Naive thymus-derived CD4-positive, alpha-beta T cell (primary cell): ENCODE results near the gene MRPL43. TPM values are rescaled to one million over a fixed set of nuclear protein-coding genes. Genes with fewer than 3 reads are reported as not detected.
A peak's percentile ranks its signal among the peaks of the same experiment; 100 is the strongest.

Experiments
- ATAC-seq: fragments of 150-1000 bp; cut with Tn5 transposase; 2 replicates; pipeline ENCODE4 v1.10.0; 2021; ENCODE audit warnings: mild to moderate bottlenecking, moderate library complexity
- CTCF ChIA-PET: fragments of 350-600 bp; sonication (Branson Sonifier 250); formaldehyde crosslinking; loops from one replicate; lab custom pipeline; 2021; ENCODE audit warnings: antibody characterized with exemption; lab: Charles Lee
- POLR2A ChIA-PET: fragments of 350-600 bp; sonication (Branson Sonifier 250); formaldehyde crosslinking; loops from one replicate; lab custom pipeline; 2021; ENCODE audit warnings: antibody characterized with exemption, inconsistent platforms; lab: Charles Lee
- DNase-seq, 9 donors: peaks; one replicate each; pipeline versions ENCODE4 v3.0.0 to v3.0.0-alpha.2; 2020 to 2022; ENCODE audit warnings: mixed read lengths in 1 of 9
- H3K27ac ChIP-seq: one replicate; pipeline ENCODE4 v1.7.0; 2013; ENCODE audit warnings: mild to moderate bottlenecking, low read depth, low read length, moderate library complexity
- H3K27me3 ChIP-seq, 2 donors: one replicate each; pipeline ENCODE4 v1.7.0; 2013; ENCODE audit warnings: low read length in 2 of 2, mild to moderate bottlenecking in 2 of 2, moderate library complexity in 2 of 2; ENCODE audit not compliant: control insufficient read depth in 2 of 2, insufficient read depth in 2 of 2
- H3K36me3 ChIP-seq, 3 experiments: 1 replicate in 2 of 3; 2 replicates in 1 of 3; pipeline ENCODE4 v1.7.0; 2013; ENCODE audit warnings: low read length in 3 of 3, mild to moderate bottlenecking in 3 of 3, moderate library complexity in 1 of 3; ENCODE audit not compliant: insufficient read depth in 3 of 3, control insufficient read depth in 2 of 3
- H3K4me1 ChIP-seq, 2 donors: one replicate each; pipeline ENCODE4 v1.7.0; 2013; ENCODE audit warnings: low read length in 2 of 2, mild to moderate bottlenecking in 2 of 2, moderate library complexity in 1 of 2; ENCODE audit not compliant: control insufficient read depth in 2 of 2, insufficient read depth in 2 of 2
- H3K4me3 ChIP-seq: 2 replicates; pipeline ENCODE4 v1.7.0; 2013; ENCODE audit warnings: mild to moderate bottlenecking, low read length
- H3K9me3 ChIP-seq, 3 experiments: 1 replicate in 2 of 3; 2 replicates in 1 of 3; pipeline ENCODE4 v1.7.0; 2013; ENCODE audit warnings: low read length in 3 of 3; ENCODE audit not compliant: control insufficient read depth in 2 of 3
- H3K27ac Mint-ChIP-seq, 9 donors: one replicate each; pipeline ENCODE4 v1.8.0; 2020 to 2022; ENCODE audit warnings: mixed read lengths in 9 of 9, mild to moderate bottlenecking in 8 of 9, moderate library complexity in 5 of 9, inconsistent platforms in 2 of 9
- H3K27me3 Mint-ChIP-seq, 5 donors: one replicate each; pipeline ENCODE4 v1.8.0; 2021 to 2022; ENCODE audit warnings: mixed read lengths in 5 of 5, mild to moderate bottlenecking in 1 of 5
- H3K36me3 Mint-ChIP-seq, 5 donors: one replicate each; pipeline ENCODE4 v1.8.0; 2020 to 2022; ENCODE audit warnings: mixed read lengths in 5 of 5, mild to moderate bottlenecking in 3 of 5, inconsistent platforms in 1 of 5
- H3K4me1 Mint-ChIP-seq, 7 donors: one replicate each; pipeline ENCODE4 v1.8.0; 2020 to 2022; ENCODE audit warnings: mixed read lengths in 7 of 7, mild to moderate bottlenecking in 3 of 7, inconsistent platforms in 1 of 7
- H3K4me3 Mint-ChIP-seq, 10 donors: one replicate each; pipeline ENCODE4 v1.8.0; 2020 to 2022; ENCODE audit warnings: mild to moderate bottlenecking in 10 of 10, mixed read lengths in 10 of 10, moderate library complexity in 6 of 10, inconsistent platforms in 2 of 10
- H3K9me3 Mint-ChIP-seq, 11 donors: one replicate each; pipeline ENCODE4 v1.8.0; 2020 to 2022; ENCODE audit warnings: mixed read lengths in 11 of 11, mild to moderate bottlenecking in 4 of 11, inconsistent platforms in 1 of 11, moderate library complexity in 1 of 11
- intact Hi-C, 2 donors: fragments of 100-400 bp; cut with micrococcal nuclease; formaldehyde crosslinking; loops; one replicate each; pipeline ENCODE4 v1.15.1; 2023
- polyA plus RNA-seq, 2 donors: library from polyadenylated mRNA; unstranded; fragments of 300-500 nt; fragmentation: Illumina TruSeq; gene quantifications; one replicate each; pipeline ENCODE4 v1.2.3, GENCODE V29; 2021
- total RNA-seq, 6 experiments: library from RNA in 5 of 6; stranded (reverse) in 5 of 6; gene quantifications; 1 replicate in 5 of 6; 2 replicates in 1 of 6; pipeline ENCODE4 v1.2.3 and lab custom pipeline; 2021 to 2026

The MRPL43 gene
- total and polyA plus RNA-seq, 7 experiments from 2014 or later = 35.8 to 149 (median 68.3) TPM

- intact Hi-C loops = loop anchor here in 1 of 2 donors (2.0 to 10.0 kb wide), 2 partner anchors 271 to 345 kb away; partner anchors contain the start of gene PAX2
- H3K4me1 Mint-ChIP-seq = peaks cover 9 to 28% (median 20%) of the 10 kb centered on the region in 7 donors
- ATAC-seq (no peak), DNase-seq (no peak)
- no peaks in the 10 kb centered on the region for H3K36me3 ChIP-seq
- H3K27ac Mint-ChIP-seq = no peak overlapping the region
- H3K4me3 Mint-ChIP-seq = no peak overlapping the region
- H3K27me3 Mint-ChIP-seq = peaks cover 37 to 52% (median 46%) of the 10 kb centered on the region in 5 donors
- POLR2A ChIA-PET = interaction anchor here (1.5 kb wide), 1 partner anchor 18 kb away, joined by 5 read pairs; no protein-coding TSS in a partner anchor
- peaks cover 0 to 5% of the 10 kb centered on the region in 2 donors for H3K4me1 ChIP-seq
- CTCF ChIA-PET = interaction anchor here (0.9 to 4.2 kb wide), 6 partner anchors 16 to 455 kb away, joined by 3 to 56 read pairs (median 4); partner anchors contain the start of gene LZTS2
- peaks cover 0 to 2% of the 10 kb centered on the region in 2 donors for H3K27me3 ChIP-seq
- no peaks in the 10 kb centered on the region for H3K9me3 Mint-ChIP-seq
- H3K4me3 ChIP-seq = no peak overlapping the region
- H3K27ac ChIP-seq = no peak overlapping the region
- H3K9me3 ChIP-seq = no peaks in the 10 kb centered on the region
- no peaks in the 10 kb centered on the region for H3K36me3 Mint-ChIP-seq
These were observed 28.3 kb upstream of the MRPL43 start for GRCh38 chr10:101015582-101015973.

GRCh38 chr10:101014966-101015581 lies 27.8 kb upstream of the MRPL43 start:
- ATAC-seq = no peak
- Mint-ChIP-seq H3K4me1 (peaks cover 9 to 28% (median 20%) of the 10 kb centered on the region in 7 donors), H3K27ac (no peak overlapping the region), H3K36me3 (no peaks in the 10 kb centered on the region), H3K27me3 (peaks cover 37 to 52% (median 42%) of the 10 kb centered on the region in 5 donors), H3K9me3 (no peaks in the 10 kb centered on the region), H3K4me3 (no peak overlapping the region)
- DNase-seq = no peak
- H3K27me3 ChIP-seq = peaks cover 0 to 2% of the 10 kb centered on the region in 2 donors
- no peak overlapping the region for H3K27ac ChIP-seq
- intact Hi-C loops = loop anchor here (1.0 to 10.0 kb wide), 7 partner anchors 16 to 453 kb away; partner anchors contain the start of genes LZTS2 (in 2 of the 2), PDZD7 (in 2 of the 2), SFXN3 (in 2 of the 2) and PAX2 (in 1 of the 2)
- H3K36me3 ChIP-seq = no peaks in the 10 kb centered on the region
- ChIA-PET CTCF (interaction anchor here (0.5 to 4.2 kb wide), 19 partner anchors 10 to 466 kb away, joined by 3 to 56 read pairs (median 3); partner anchors contain the start of genes LZTS2, MRPL43, PDZD7 and SFXN3), POLR2A (interaction anchor here (0.9 to 1.5 kb wide), 3 partner anchors 16 to 18 kb away, joined by 3 to 9 read pairs (median 5); partner anchors contain the start of gene LZTS2)
- H3K4me1 ChIP-seq = peaks cover 0 to 5% of the 10 kb centered on the region in 2 donors
- no peaks in the 10 kb centered on the region for H3K9me3 ChIP-seq
- no peak overlapping the region for H3K4me3 ChIP-seq

- intact Hi-C loops = loop anchor here (1.0 to 10.0 kb wide), 7 partner anchors 15 to 452 kb away; partner anchors contain the start of genes LZTS2 (in 2 of the 2), PDZD7 (in 2 of the 2), SFXN3 (in 2 of the 2) and PAX2 (in 1 of the 2)
- H3K27me3 ChIP-seq = peaks cover 0 to 2% of the 10 kb centered on the region in 2 donors
These were observed 27.1 kb upstream of the MRPL43 start for GRCh38 chr10:101014230-101014884.

GRCh38 chr10:101013365-101013825 lies 26.1 kb upstream of the MRPL43 start:
- ChIA-PET POLR2A (no interaction called here), CTCF (interaction anchor here (0.7 to 4.2 kb wide), 6 partner anchors 9 to 644 kb away, joined by 4 to 56 read pairs (median 8); partner anchors contain the start of genes LZTS2, PDZD7 and SFXN3)
- DNase-seq (no peak), ATAC-seq (no peak)
- H3K27ac ChIP-seq = no peak overlapping the region
- H3K27me3 Mint-ChIP-seq = peaks cover 28 to 43% (median 36%) of the 10 kb centered on the region in 5 donors
- intact Hi-C loops = loop anchor here (2.0 to 10.0 kb wide), 4 partner anchors 45 to 451 kb away; partner anchors contain the start of genes PAX2 (in 1 of the 2) and SEMA4G (in 1 of the 2)
- peaks cover 0 to 2% of the 10 kb centered on the region in 2 donors for H3K27me3 ChIP-seq
- H3K4me3 ChIP-seq = no peak overlapping the region
- H3K9me3 ChIP-seq = no peaks in the 10 kb centered on the region
- peaks cover 9 to 21% (median 17%) of the 10 kb centered on the region in 7 donors for H3K4me1 Mint-ChIP-seq
- H3K36me3 ChIP-seq = no peaks in the 10 kb centered on the region
- H3K9me3 Mint-ChIP-seq = no peaks in the 10 kb centered on the region
- peak overlapping the region in 3 of 9 donors; percentile 8 to 75 (median 41) for H3K27ac Mint-ChIP-seq
- H3K36me3 Mint-ChIP-seq = no peaks in the 10 kb centered on the region
- peak overlapping the region in 1 of 10 donors; percentile 24 for H3K4me3 Mint-ChIP-seq
- peaks cover 0 to 5% of the 10 kb centered on the region in 2 donors for H3K4me1 ChIP-seq

More at GRCh38 chr10:101014230-101014884, 27.1 kb upstream of the MRPL43 start:
- no peak overlapping the region for H3K4me3 ChIP-seq
- POLR2A ChIA-PET = interaction anchor here (0.6 to 1.0 kb wide), 3 partner anchors 15 to 18 kb away, joined by 3 to 9 read pairs (median 3); partner anchors contain the start of gene LZTS2
- peaks cover 0 to 5% of the 10 kb centered on the region in 2 donors for H3K4me1 ChIP-seq
- Mint-ChIP-seq H3K36me3 (no peaks in the 10 kb centered on the region), H3K27ac (peak overlapping the region in 4 of 9 donors; percentile 21 to 85 (median 31)), H3K4me1 (peaks cover 9 to 25% (median 17%) of the 10 kb centered on the region in 7 donors), H3K27me3 (peaks cover 34 to 48% (median 38%) of the 10 kb centered on the region in 5 donors), H3K4me3 (no peak overlapping the region), H3K9me3 (no peaks in the 10 kb centered on the region)
- no peak overlapping the region for H3K27ac ChIP-seq
- H3K9me3 ChIP-seq = no peaks in the 10 kb centered on the region
- peak; percentile 67 for ATAC-seq
- peak; percentile 55 to 83 (median 65) for DNase-seq
- H3K36me3 ChIP-seq = no peaks in the 10 kb centered on the region
- CTCF ChIA-PET = interaction anchor here (0.5 to 4.2 kb wide), 22 partner anchors 10 to 818 kb away, joined by 3 to 56 read pairs (median 4); partner anchors contain the start of genes LZTS2, MRPL43, PDZD7 and SFXN3

GRCh38 chr10:101012525-101013364 lies 25.4 kb upstream of the MRPL43 start:
- peak; percentile 46 to 76 (median 63) for DNase-seq
- Mint-ChIP-seq H3K4me1 (peaks cover 9 to 21% (median 17%) of the 10 kb centered on the region in 7 donors), H3K36me3 (no peaks in the 10 kb centered on the region), H3K27ac (peak overlapping the region in 3 of 9 donors; percentile 8 to 75 (median 41)), H3K27me3 (peaks cover 22 to 39% (median 30%) of the 10 kb centered on the region in 5 donors), H3K9me3 (no peaks in the 10 kb centered on the region), H3K4me3 (peak overlapping the region in 1 of 10 donors; percentile 24)
- Histone ChIP-seq H3K36me3 (no peaks in the 10 kb centered on the region), H3K4me3 (no peak overlapping the region), H3K9me3 (no peaks in the 10 kb centered on the region), H3K27ac (no peak overlapping the region), H3K27me3 (no peaks in the 10 kb centered on the region), H3K4me1 (peaks cover 0 to 5% of the 10 kb centered on the region in 2 donors)
- ChIA-PET CTCF (interaction anchor here (1.2 to 2.4 kb wide), 4 partner anchors 15 to 43 kb away, joined by 3 to 13 read pairs (median 3); partner anchors contain the start of gene SEMA4G), POLR2A (interaction anchor here (1.0 kb wide), 1 partner anchor 19 kb away, joined by 3 read pairs; no protein-coding TSS in a partner anchor)
- peak; percentile 91 for ATAC-seq
- intact Hi-C loops = loop anchor here (2.0 to 10.0 kb wide), 4 partner anchors 44 to 450 kb away; partner anchors contain the start of genes PAX2 (in 1 of the 2) and SEMA4G (in 1 of the 2)
